Keratinocyte (primary cell): ENCODE data around the gene SCFD2. TPM values are rescaled to one million over a fixed set of nuclear protein-coding genes. Genes with fewer than 3 reads are reported as not detected.

ENCODE experiments used
- DNase-seq: peaks from one replicate; pipeline ENCODE4 v3.0.0-alpha.2; 2011; ENCODE audit warnings: low read depth, missing footprints, low spot score
- FAIRE-seq: peaks from 2 replicates; lab custom pipeline; 2011; peaks lifted over from hg19 to GRCh38; lab: Jason Lieb, UNC
- H2AFZ ChIP-seq: 2 replicates; pipeline ENCODE4 v1.6.0; 2012; ENCODE audit warnings: low read length, control low read depth, inconsistent platforms; ENCODE audit not compliant: control insufficient read depth
- H3K27ac ChIP-seq: 2 replicates; pipeline ENCODE4 v1.5.1; 2011; ENCODE audit warnings: low read length; ENCODE audit not compliant: control insufficient read depth, insufficient read depth
- H3K27me3 ChIP-seq: 3 replicates; pipeline ENCODE4 v1.6.0; 2011; ENCODE audit warnings: low read length; ENCODE audit not compliant: control insufficient read depth, insufficient read depth; ENCODE audit errors: extremely low read depth
- H3K36me3 ChIP-seq, 2 experiments: 2 replicates in 1 of 2; 3 replicates in 1 of 2; pipeline ENCODE4 v1.5.1; 2011; ENCODE audit warnings: low read length in 2 of 2, mild to moderate bottlenecking in 1 of 2; ENCODE audit not compliant: control insufficient read depth in 2 of 2, insufficient read depth in 2 of 2; ENCODE audit errors: extremely low read depth in 1 of 2
- H3K4me1 ChIP-seq: 3 replicates; pipeline ENCODE4 v1.5.1; 2011; ENCODE audit warnings: low read length; ENCODE audit not compliant: control insufficient read depth, insufficient read depth; ENCODE audit errors: extremely low read depth
- H3K4me2 ChIP-seq: 3 replicates; pipeline ENCODE4 v1.6.0; 2011; ENCODE audit warnings: low read depth, low read length; ENCODE audit not compliant: control insufficient read depth, insufficient read depth; ENCODE audit errors: extremely low read depth
- H3K4me3 ChIP-seq, 3 experiments: fragments of 200-600 bp in 1 of 3; sonication (generic) in 1 of 3; 2 replicates in 2 of 3; 3 replicates in 1 of 3; pipeline ENCODE4 v1.5.1; 2011 to 2016; ENCODE audit warnings: low read length in 3 of 3, mild to moderate bottlenecking in 3 of 3, control low read depth in 2 of 3, inconsistent platforms in 1 of 3, low read depth in 1 of 3, mixed read lengths in 1 of 3, mixed run types in 1 of 3, moderate library complexity in 1 of 3; ENCODE audit not compliant: control insufficient read depth in 2 of 3, insufficient read depth in 2 of 3; ENCODE audit errors: extremely low read depth in 1 of 3
- H3K79me2 ChIP-seq: 2 replicates; pipeline ENCODE4 v1.6.0; 2012; ENCODE audit warnings: low read length; ENCODE audit not compliant: control insufficient read depth, insufficient read depth
- H3K9ac ChIP-seq: 3 replicates; pipeline ENCODE4 v1.6.0; 2011; ENCODE audit warnings: low read length; ENCODE audit not compliant: control insufficient read depth, insufficient read depth; ENCODE audit errors: extremely low read depth
- H3K9me1 ChIP-seq: 3 replicates; pipeline ENCODE4 v1.6.0; 2011; ENCODE audit warnings: low read length; ENCODE audit not compliant: control insufficient read depth, insufficient read depth; ENCODE audit errors: extremely low read depth
- H3K9me3 ChIP-seq: 2 replicates; pipeline ENCODE4 v1.5.1; 2012; ENCODE audit warnings: low read depth, low read length; ENCODE audit not compliant: control insufficient read depth
- H4K20me1 ChIP-seq: 3 replicates; pipeline ENCODE4 v1.6.0; 2011; ENCODE audit warnings: low read length; ENCODE audit not compliant: control insufficient read depth, insufficient read depth; ENCODE audit errors: extremely low read depth
- CTCF ChIP-seq, 3 experiments: IDR thresholded peaks in 1 of 3; conservative IDR thresholded peaks in 1 of 3; optimal IDR thresholded peaks in 1 of 3; 2 replicates in 2 of 3; 3 replicates in 1 of 3; pipeline versions ENCODE3 to v1.5.1; 2011; ENCODE audit warnings: low read length in 3 of 3, mild to moderate bottlenecking in 3 of 3, moderate library complexity in 2 of 3, control low read depth in 1 of 3, inconsistent platforms in 1 of 3; ENCODE audit not compliant: insufficient read depth in 2 of 3; ENCODE audit errors: extremely low read depth in 1 of 3
- EZH2 ChIP-seq: IDR thresholded peaks from one replicate; pipeline ENCODE4 v1.6.1; 2012; ENCODE audit warnings: inconsistent platforms, mild to moderate bottlenecking, low read length, moderate library complexity
- dilution Hi-C: fragments of 300-500 bp; cut with MboI; formaldehyde crosslinking; loops from one replicate; pipeline ENCODE4 v1.7.0; 2020; ENCODE audit warnings: low sequenced_read_pairs; ENCODE audit not compliant: extremely low pct_ligation_motif_present
- polyA plus RNA-seq, 5 experiments: library from polyadenylated mRNA; depleted of rRNA in 3 of 5; stranded (reverse) in 3 of 5; stranded (forward) in 1 of 5; unstranded in 1 of 5; fragments of >200 nt; gene quantifications; 1 replicate in 1 of 5; 2 replicates in 3 of 5; 3 replicates in 1 of 5; pipeline versions ENCODE4 v1.2.1 to v1.2.3, GENCODE V29; 2011 to 2012; ENCODE audit warnings: missing spikeins in 2 of 5, low read depth in 1 of 5, low replicate concordance in 1 of 5

SCFD2 gene
- polyA plus RNA-seq, 1 donor (not counting 4 experiments of a cell fraction or from before 2014, with no cell fraction given) = 13.9 TPM

GRCh38 chr4:52877694-52878093 is 488.2 kb downstream of the SCFD2 start:
- Histone ChIP-seq H3K4me2 (no peak overlapping the region), H3K27me3 (no peaks in the 10 kb centered on the region), H3K4me1 (no peaks in the 10 kb centered on the region), H3K4me3 (no peak overlapping the region), H3K9me3 (no peaks in the 10 kb centered on the region), H3K9me1 (no peaks in the 10 kb centered on the region), H3K36me3 (no peaks in the 10 kb centered on the region), H3K79me2 (no peaks in the 10 kb centered on the region), H4K20me1 (no peaks in the 10 kb centered on the region), H3K27ac (no peak overlapping the region), H2AFZ (no peak overlapping the region), H3K9ac (no peak overlapping the region)
- TF ChIP-seq CTCF (optimal IDR thresholded peaks at IDR 0.05 in 1 of 3, IDR thresholded peaks at IDR 0.05 in 1 of 3, conservative IDR thresholded peaks at IDR 0.05 in 1 of 3; ENCODE audit: extremely low read depth in 1 of 3, insufficient read depth in 2 of 3, low read length in 3 of 3) (no peak), EZH2 (no peak)
- FAIRE-seq (no peak), DNase-seq (no peak)
- dilution Hi-C loops = no loop called here

- TF ChIP-seq CTCF (optimal IDR thresholded peaks at IDR 0.05 in 1 of 3, IDR thresholded peaks at IDR 0.05 in 1 of 3, conservative IDR thresholded peaks at IDR 0.05 in 1 of 3; ENCODE audit: extremely low read depth in 1 of 3, insufficient read depth in 2 of 3, low read length in 3 of 3) (no peak), EZH2 (no peak)
- no peak overlapping the region for H3K27ac ChIP-seq
- dilution Hi-C loops = no loop called here
- no peak overlapping the region for H3K4me2 ChIP-seq
- no peaks in the 10 kb centered on the region for H3K4me1 ChIP-seq
- H3K9ac ChIP-seq = no peak overlapping the region
- H3K27me3 ChIP-seq = no peaks in the 10 kb centered on the region
- H3K36me3 ChIP-seq = no peaks in the 10 kb centered on the region
- H2AFZ ChIP-seq = no peak overlapping the region
- FAIRE-seq = no peak
- DNase-seq = no peak
- H3K4me3 ChIP-seq = no peak overlapping the region
- no peaks in the 10 kb centered on the region for H4K20me1 ChIP-seq
- H3K9me1 ChIP-seq = no peaks in the 10 kb centered on the region
- H3K79me2 ChIP-seq = no peaks in the 10 kb centered on the region
- no peaks in the 10 kb centered on the region for H3K9me3 ChIP-seq
Measured at GRCh38 chr4:52877036-52877435, 488.8 kb downstream of the SCFD2 start.
